Measurements from ENCODE around the gene SMC6. TPM values are rescaled to one million over a fixed set of nuclear protein-coding genes. Genes with fewer than 3 reads are reported as not detected.

The SMC6 gene
- total RNA-seq, 1 experiment from 2014 or later = 40.3 TPM

DNA sequence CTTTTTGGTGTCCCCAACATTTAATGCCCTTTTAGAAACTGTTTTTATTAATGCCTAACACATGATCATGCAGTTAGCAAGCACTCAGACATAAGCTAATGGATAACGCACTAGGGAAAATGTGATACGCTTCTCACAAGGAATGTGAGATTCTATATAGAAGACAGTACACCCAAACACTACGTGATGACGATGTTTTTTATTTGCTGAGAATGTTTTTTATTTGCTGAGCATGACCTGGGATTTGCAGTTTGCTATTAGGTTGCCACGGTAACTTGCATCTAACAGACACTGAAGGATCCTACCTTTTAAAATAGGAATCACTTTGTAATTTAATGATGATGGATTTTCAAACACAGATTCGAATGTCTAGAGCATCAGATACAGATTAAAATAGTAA lies 4.9 kb downstream of the SMC6 start:
- peaks cover 10% of the 10 kb centered on the region for H3K4me1 ChIP-seq (ENCODE audit: insufficient read depth, low read length)
- no peak for DNase-seq
- Mint-ChIP-seq H3K36me3 (ENCODE audit: insufficient read depth in 1 of 3, low read depth in 3 of 3) (peaks cover 3 to 21% (median 18%) of the 10 kb centered on the region in 3 experiments; a peak in 6 of 7 replicates), H3K9me3 (no peaks in the 10 kb centered on the region), H3K4me3 (0 out of 5 replicates have a peak overlapping the region, but pooled peaks of 1 of the 2 experiments have one; percentile 32), H3K27me3 (ENCODE audit: low read depth) (no peaks in the 10 kb centered on the region), H3K4me1 (peaks cover 35 to 42% of the 10 kb centered on the region in 2 experiments), H3K27ac (peak overlapping the region in 2 of 3 experiments; percentile 87 to 94; a peak in 3 of 7 replicates)
- H3K23ac ChIP-seq (ENCODE audit: insufficient read length, low read depth, low read length) = no peak overlapping the region
- no peak overlapping the region for H2BK12ac ChIP-seq (ENCODE audit: insufficient read length, low read depth, low read length)
- TF ChIP-seq, protein P1, sequence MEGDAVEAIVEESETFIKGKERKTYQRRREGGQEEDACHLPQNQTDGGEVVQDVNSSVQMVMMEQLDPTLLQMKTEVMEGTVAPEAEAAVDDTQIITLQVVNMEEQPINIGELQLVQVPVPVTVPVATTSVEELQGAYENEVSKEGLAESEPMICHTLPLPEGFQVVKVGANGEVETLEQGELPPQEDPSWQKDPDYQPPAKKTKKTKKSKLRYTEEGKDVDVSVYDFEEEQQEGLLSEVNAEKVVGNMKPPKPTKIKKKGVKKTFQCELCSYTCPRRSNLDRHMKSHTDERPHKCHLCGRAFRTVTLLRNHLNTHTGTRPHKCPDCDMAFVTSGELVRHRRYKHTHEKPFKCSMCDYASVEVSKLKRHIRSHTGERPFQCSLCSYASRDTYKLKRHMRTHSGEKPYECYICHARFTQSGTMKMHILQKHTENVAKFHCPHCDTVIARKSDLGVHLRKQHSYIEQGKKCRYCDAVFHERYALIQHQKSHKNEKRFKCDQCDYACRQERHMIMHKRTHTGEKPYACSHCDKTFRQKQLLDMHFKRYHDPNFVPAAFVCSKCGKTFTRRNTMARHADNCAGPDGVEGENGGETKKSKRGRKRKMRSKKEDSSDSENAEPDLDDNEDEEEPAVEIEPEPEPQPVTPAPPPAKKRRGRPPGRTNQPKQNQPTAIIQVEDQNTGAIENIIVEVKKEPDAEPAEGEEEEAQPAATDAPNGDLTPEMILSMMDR (conservative IDR thresholded peaks at IDR 0.05) = no peak
- H3K4ac ChIP-seq (ENCODE audit: low read depth, low read length) = no peak overlapping the region
- H4K20me1 ChIP-seq (ENCODE audit: control insufficient read depth, insufficient read depth, insufficient read length) = no peaks in the 10 kb centered on the region
- H4K91ac ChIP-seq (ENCODE audit: insufficient read length, low read depth, low read length) = no peak overlapping the region
- no peak overlapping the region for H2BK15ac ChIP-seq (ENCODE audit: low read depth, low read length)
- H3K18ac ChIP-seq (ENCODE audit: insufficient read length, low read depth, low read length) = no peak overlapping the region
- H4K5ac ChIP-seq (ENCODE audit: insufficient read length, low read depth, low read length) = no peak overlapping the region
- H3K9ac ChIP-seq (ENCODE audit: extremely low read depth, insufficient read length, low read length) = no peak overlapping the region
- no peak overlapping the region for H3K56ac ChIP-seq (ENCODE audit: insufficient read length, low read depth, low read length)
- H3T11ph ChIP-seq (ENCODE audit: low read length) = peak overlapping the region; percentile 92
- H3K79me2 ChIP-seq (ENCODE audit: insufficient read depth, low read length) = peaks cover 18% of the 10 kb centered on the region; the same call in 1 of the 2 replicates
- H2BK120ac ChIP-seq (ENCODE audit: low read depth, low read length, poor library complexity, severe bottlenecking) = no peak overlapping the region
- H2BK5ac ChIP-seq (ENCODE audit: insufficient read length, low read length) = no peak overlapping the region
- H3K79me1 ChIP-seq (ENCODE audit: insufficient read depth, low read depth, low read length, poor library complexity, severe bottlenecking) = peaks cover 3% of the 10 kb centered on the region
- H2BK20ac ChIP-seq (ENCODE audit: low read depth, low read length, poor library complexity, severe bottlenecking) = no peak overlapping the region
- no CpG with 5 or more reads among the region's 6 CpGs for WGBS (ENCODE audit: extremely low coverage, insufficient read length, low lambda C conversion rate)
- H3K4me2 ChIP-seq (ENCODE audit: insufficient read depth, insufficient read length, low read length) = peak overlapping the region; percentile 62
- H3K27ac ChIP-seq (ENCODE audit: insufficient read length, low read depth, low read length) = peak overlapping the region; percentile 60
- H3K14ac ChIP-seq (ENCODE audit: insufficient read depth, low read length) = no peak overlapping the region
- peaks cover 3% of the 10 kb centered on the region for H3K23me2 ChIP-seq (ENCODE audit: insufficient read length, low read depth, low read length, poor library complexity, severe bottlenecking)
- no peaks in the 10 kb centered on the region for H3K9me3 ChIP-seq (ENCODE audit: control insufficient read depth, low read depth, low read length)
- H4K8ac ChIP-seq (replicated peaks; ENCODE audit: insufficient read length, low read depth, low read length) = no peak overlapping the region
- no peak overlapping the region for H2AFZ ChIP-seq (ENCODE audit: low read length)
- no peak overlapping the region for H2AK5ac ChIP-seq (ENCODE audit: insufficient read length, low read length)
- no peaks in the 10 kb centered on the region for H3K27me3 ChIP-seq (ENCODE audit: insufficient read depth, low read length)
